OCI-LY1 (cell line): ENCODE data around the gene BEND7.
"Not testable (repeated sequence)": the region's sequence is repeated elsewhere in the genome, so short reads cannot be mapped to it uniquely, and the experiment has no call there.

Source experiments
- H2AFZ ChIP-seq: fragments of 200-600 bp; sonication (generic), shearing (Covaris generic); 2 replicates; pipeline ENCODE4 v1.6.0; 2014; ENCODE audit warnings: antibody characterized with exemption, mild to moderate bottlenecking, low read length
- H3F3A ChIP-seq: fragments of 200-600 bp; sonication (generic), shearing (Covaris generic); 2 replicates; pipeline ENCODE4 v1.6.0; 2014; ENCODE audit warnings: mild to moderate bottlenecking, antibody characterized with exemption, low read length, moderate library complexity; ENCODE audit not compliant: insufficient read depth
- H3K27ac ChIP-seq: fragments of 200-600 bp; sonication (generic); 2 replicates; pipeline ENCODE4 v1.5.1; 2014; ENCODE audit warnings: low read length, mixed run types, mild to moderate bottlenecking, low read depth; ENCODE audit not compliant: poor library complexity, severe bottlenecking
- H3K27me3 ChIP-seq: fragments of 200-600 bp; sonication (generic); 2 replicates; pipeline ENCODE4 v1.6.0; 2014; ENCODE audit warnings: antibody characterized with exemption, mild to moderate bottlenecking, low read length, moderate library complexity; ENCODE audit not compliant: insufficient read depth
- H3K36me3 ChIP-seq: fragments of 200-600 bp; sonication (generic); 2 replicates; pipeline ENCODE4 v1.6.1; 2014; ENCODE audit warnings: mild to moderate bottlenecking, antibody characterized with exemption, low read length, moderate library complexity, mixed read lengths; ENCODE audit not compliant: insufficient read depth
- H3K4me1 ChIP-seq: fragments of 200-600 bp; sonication (generic); 2 replicates; pipeline ENCODE4 v1.5.1; 2014; ENCODE audit warnings: mild to moderate bottlenecking, low read length, moderate library complexity; ENCODE audit not compliant: insufficient read depth, severe bottlenecking
- H3K4me2 ChIP-seq: fragments of 200-600 bp; sonication (generic), shearing (Covaris generic); 2 replicates; pipeline ENCODE4 v1.6.1; 2014; ENCODE audit warnings: low read length
- H3K4me3 ChIP-seq: fragments of 200-600 bp; sonication (generic); 2 replicates; pipeline ENCODE4 v1.5.1; 2014; ENCODE audit warnings: low read length, low read depth, mild to moderate bottlenecking, mixed read lengths; ENCODE audit not compliant: poor library complexity, severe bottlenecking
- H3K79me2 ChIP-seq: fragments of 200-600 bp; shearing (Covaris generic); 2 replicates; pipeline ENCODE4 v1.6.1; 2016; ENCODE audit warnings: mixed run types, low read length, mixed read lengths; ENCODE audit not compliant: insufficient read depth
- H3K9ac ChIP-seq: fragments of 200-600 bp; sonication (generic), shearing (Covaris generic); 2 replicates; pipeline ENCODE4 v1.6.1; 2014; ENCODE audit warnings: mild to moderate bottlenecking, low read length, mixed read lengths
- H3K9me2 ChIP-seq: fragments of 200-600 bp; sonication (generic), shearing (Covaris generic); 2 replicates; pipeline ENCODE4 v1.6.1; 2014; ENCODE audit warnings: low read depth, mild to moderate bottlenecking, low read length, mixed read lengths
- H3K9me3 ChIP-seq: fragments of 200-600 bp; shearing (Covaris generic); 2 replicates; pipeline ENCODE4 v1.6.1; 2014; ENCODE audit warnings: low read length, mixed read lengths
- H4K20me1 ChIP-seq: fragments of 200-600 bp; sonication (generic), shearing (Covaris generic); 2 replicates; pipeline ENCODE4 v1.6.0; 2016; ENCODE audit warnings: mild to moderate bottlenecking, low read length; ENCODE audit not compliant: insufficient read depth
- EZH2 ChIP-seq: fragments of 200-600 bp; sonication (generic), shearing (Covaris generic); IDR thresholded peaks from 2 replicates; pipeline ENCODE4 v1.8.0; 2017; ENCODE audit warnings: borderline replicate concordance, mixed run types, mild to moderate bottlenecking, antibody characterized with exemption, low read length, moderate library complexity, mixed read lengths
- TF ChIP-seq, protein P1 (sequence below): fragments of 200-600 bp; sonication (generic), shearing (Covaris generic); IDR thresholded peaks from 2 replicates; pipeline ENCODE4 v1.5.1; 2017; ENCODE audit warnings: mild to moderate bottlenecking, antibody characterized with exemption, low read length, moderate library complexity, mixed read lengths

Gene BEND7

GRCh38 chr10:13440185-13441061 is 88.4 kb downstream of the BEND7 start:
- Histone ChIP-seq H3F3A (no peaks in the 10 kb centered on the region), H2AFZ (no peak overlapping the region), H3K36me3 (no peaks in the 10 kb centered on the region), H3K27me3 (no peaks in the 10 kb centered on the region), H3K4me3 (no peak overlapping the region), H3K9ac (no peak overlapping the region), H3K9me3 (no peaks in the 10 kb centered on the region), H3K27ac (no peak overlapping the region), H3K9me2 (no peaks in the 10 kb centered on the region), H3K4me2 (peak overlapping the region; percentile 45; the same call in 1 of the 2 replicates), H4K20me1 (no peaks in the 10 kb centered on the region), H3K4me1 (no peaks in the 10 kb centered on the region), H3K79me2 (no peaks in the 10 kb centered on the region)
- TF ChIP-seq, protein P1, sequence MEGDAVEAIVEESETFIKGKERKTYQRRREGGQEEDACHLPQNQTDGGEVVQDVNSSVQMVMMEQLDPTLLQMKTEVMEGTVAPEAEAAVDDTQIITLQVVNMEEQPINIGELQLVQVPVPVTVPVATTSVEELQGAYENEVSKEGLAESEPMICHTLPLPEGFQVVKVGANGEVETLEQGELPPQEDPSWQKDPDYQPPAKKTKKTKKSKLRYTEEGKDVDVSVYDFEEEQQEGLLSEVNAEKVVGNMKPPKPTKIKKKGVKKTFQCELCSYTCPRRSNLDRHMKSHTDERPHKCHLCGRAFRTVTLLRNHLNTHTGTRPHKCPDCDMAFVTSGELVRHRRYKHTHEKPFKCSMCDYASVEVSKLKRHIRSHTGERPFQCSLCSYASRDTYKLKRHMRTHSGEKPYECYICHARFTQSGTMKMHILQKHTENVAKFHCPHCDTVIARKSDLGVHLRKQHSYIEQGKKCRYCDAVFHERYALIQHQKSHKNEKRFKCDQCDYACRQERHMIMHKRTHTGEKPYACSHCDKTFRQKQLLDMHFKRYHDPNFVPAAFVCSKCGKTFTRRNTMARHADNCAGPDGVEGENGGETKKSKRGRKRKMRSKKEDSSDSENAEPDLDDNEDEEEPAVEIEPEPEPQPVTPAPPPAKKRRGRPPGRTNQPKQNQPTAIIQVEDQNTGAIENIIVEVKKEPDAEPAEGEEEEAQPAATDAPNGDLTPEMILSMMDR: peak; percentile 75
- no peak for TF ChIP-seq EZH2

- TF ChIP-seq, protein P1: no peak
- no peak for TF ChIP-seq EZH2
- Histone ChIP-seq H3K36me3 (no peaks in the 10 kb centered on the region), H3F3A (no peaks in the 10 kb centered on the region), H3K9ac (no peak overlapping the region), H3K4me2 (no peak overlapping the region), H2AFZ (no peak overlapping the region), H3K27ac (no peak overlapping the region), H3K79me2 (no peaks in the 10 kb centered on the region), H3K4me3 (no peak overlapping the region), H4K20me1 (no peaks in the 10 kb centered on the region), H3K9me3 (no peaks in the 10 kb centered on the region), H3K27me3 (no peaks in the 10 kb centered on the region), H3K9me2 (no peaks in the 10 kb centered on the region), H3K4me1 (no peaks in the 10 kb centered on the region)
Measured at GRCh38 chr10:13439313-13440184, 89.3 kb downstream of the BEND7 start.

DNA sequence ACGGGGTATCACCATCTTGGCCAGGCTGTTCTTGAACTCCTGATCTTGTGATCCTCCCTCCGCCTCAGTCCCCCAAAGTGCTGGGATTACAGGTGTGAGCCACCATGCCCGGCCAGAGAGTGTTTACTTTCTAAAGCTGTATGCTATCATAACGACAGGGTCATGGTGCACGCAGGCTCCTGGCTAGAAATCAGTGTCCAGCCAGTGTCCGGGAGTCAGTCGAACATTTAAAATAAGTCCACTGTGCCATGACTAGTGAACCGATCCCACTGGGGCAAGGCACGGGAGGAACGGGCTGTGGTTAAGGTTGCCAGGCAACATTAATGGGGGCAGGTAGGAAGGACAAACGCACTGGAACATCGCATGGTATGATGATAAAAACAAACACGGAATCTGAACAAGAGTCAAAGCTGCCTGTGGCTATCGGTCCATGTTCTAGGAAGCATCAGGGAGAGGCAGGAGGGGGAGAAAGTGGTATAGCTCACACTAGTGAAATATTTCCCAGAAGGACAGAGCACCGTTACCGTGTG is 91.7 kb downstream of the BEND7 start:
- H3K9ac ChIP-seq: no peak overlapping the region

DNA sequence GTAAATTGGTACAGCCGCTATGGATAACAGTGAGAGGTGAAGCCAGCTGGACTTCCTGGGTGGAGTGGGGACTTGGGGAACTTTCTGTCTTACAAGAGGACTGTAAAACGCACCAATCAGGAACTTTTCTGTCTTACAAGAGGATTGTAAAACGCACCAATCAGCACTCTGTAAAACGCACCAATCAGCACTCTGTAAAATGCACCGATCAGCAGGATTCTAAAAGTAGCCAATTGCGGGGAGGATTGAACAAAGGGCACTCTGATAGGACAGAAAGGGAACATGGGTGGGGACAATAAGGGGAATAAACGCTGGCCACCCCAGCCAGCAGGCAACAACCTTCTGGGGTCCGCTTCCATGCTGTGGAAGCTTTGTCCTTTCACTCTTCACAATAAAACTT is 100.9 kb downstream of the BEND7 start:
- not testable (repeated sequence) for H4K20me1 ChIP-seq, H3K4me3 ChIP-seq, H3F3A ChIP-seq, H3K27me3 ChIP-seq, H3K9ac ChIP-seq, H3K36me3 ChIP-seq, H3K4me1 ChIP-seq, H3K4me2 ChIP-seq, H3K9me3 ChIP-seq, H3K79me2 ChIP-seq, H3K27ac ChIP-seq, H2AFZ ChIP-seq, H3K9me2 ChIP-seq

More for the DNA sequence above, 91.7 kb downstream of the BEND7 start:
- H3F3A ChIP-seq: no peaks in the 10 kb centered on the region
- H3K27ac ChIP-seq: no peak overlapping the region
- TF ChIP-seq EZH2: no peak
- TF ChIP-seq, protein P1: no peak
- H3K4me2 ChIP-seq: no peak overlapping the region
- H3K9me2 ChIP-seq: no peaks in the 10 kb centered on the region
- no peaks in the 10 kb centered on the region for H3K79me2 ChIP-seq
- H3K4me3 ChIP-seq: no peak overlapping the region
- H3K27me3 ChIP-seq: no peaks in the 10 kb centered on the region
- no peaks in the 10 kb centered on the region for H3K9me3 ChIP-seq
- no peaks in the 10 kb centered on the region for H3K36me3 ChIP-seq
- no peaks in the 10 kb centered on the region for H3K4me1 ChIP-seq
- H2AFZ ChIP-seq: no peak overlapping the region
- no peaks in the 10 kb centered on the region for H4K20me1 ChIP-seq
